ENCODE results near the gene NBDY.
"Not testable (repeated sequence)": the region's sequence is repeated elsewhere in the genome, so short reads cannot be mapped to it uniquely, and the experiment has no call there.

NBDY gene

DNA sequence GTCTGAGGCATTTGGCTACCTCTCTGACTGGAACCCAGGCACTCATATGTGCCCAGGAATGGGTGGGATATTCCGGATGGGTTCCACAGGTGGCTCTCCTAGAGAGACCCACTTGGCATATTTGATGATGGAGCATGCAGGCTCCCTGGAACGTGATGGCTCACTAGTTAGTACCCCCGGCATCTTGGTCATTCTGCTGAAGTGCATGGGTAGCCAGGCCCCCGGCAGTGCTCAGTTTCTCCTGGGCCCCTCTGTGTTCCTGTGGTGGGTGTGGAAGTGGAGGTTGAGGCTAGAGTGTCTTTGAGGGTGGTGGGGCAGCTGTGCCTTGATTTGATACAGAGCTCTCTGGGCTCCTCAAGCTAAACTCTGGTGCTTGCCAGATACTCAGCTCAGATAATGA lies 29.4 kb downstream of the NBDY start:
- no peak overlapping the region for H3K27ac ChIP-seq (ENCODE audit: low read depth, low read length)
- no peaks in the 10 kb centered on the region for H3K27me3 ChIP-seq (ENCODE audit: control insufficient read depth, insufficient read depth, low read length)
- no peak overlapping the region for H3K4me3 ChIP-seq (ENCODE audit: low read length)
- H3K9ac ChIP-seq (ENCODE audit: low read length): no peak overlapping the region
- peaks cover 1% of the 10 kb centered on the region for H3K4me1 ChIP-seq (ENCODE audit: control insufficient read depth, insufficient read depth, low read length)
- no peaks in the 10 kb centered on the region for H3K36me3 ChIP-seq (ENCODE audit: control insufficient read depth, insufficient read depth, low read length)

DNA sequence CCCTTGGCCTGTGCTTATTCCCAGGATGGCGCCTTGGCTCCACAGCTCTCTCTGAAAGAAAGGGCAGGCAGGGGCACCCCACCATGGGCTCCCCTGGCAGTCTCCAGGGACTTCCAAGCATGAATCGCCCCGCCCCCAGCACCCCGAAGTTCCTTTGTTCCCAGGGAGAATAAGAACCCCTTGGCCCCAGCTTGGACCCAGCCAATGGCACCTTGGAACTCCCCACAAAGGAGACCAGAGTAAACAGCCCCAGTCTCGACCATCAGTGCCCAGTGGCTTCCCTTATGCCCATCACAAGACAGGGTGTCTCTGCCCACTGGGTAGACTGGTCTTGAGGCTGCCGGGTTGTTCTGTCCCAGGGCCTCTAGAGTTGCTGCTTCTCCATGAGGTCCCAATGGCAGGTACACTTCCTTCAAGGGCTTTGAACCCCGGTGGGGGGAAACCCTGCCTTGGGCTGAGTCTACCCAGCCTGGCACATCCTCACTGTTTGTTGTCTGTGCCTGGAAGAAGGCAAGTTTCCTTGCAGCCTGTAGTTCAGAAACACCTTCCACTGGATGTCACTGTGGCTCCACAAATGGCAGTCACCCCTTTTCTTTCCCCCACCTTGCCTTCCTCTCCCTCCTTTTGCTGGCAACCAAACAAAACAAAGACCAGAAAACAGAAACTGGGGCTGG lies 30.8 kb downstream of the NBDY start:
- H3K27me3 ChIP-seq (ENCODE audit: control insufficient read depth, insufficient read depth, low read length): no peaks in the 10 kb centered on the region
- H3K9ac ChIP-seq (ENCODE audit: low read length): no peak overlapping the region
- H3K4me3 ChIP-seq (ENCODE audit: low read length): no peak overlapping the region
- H3K4me1 ChIP-seq (ENCODE audit: control insufficient read depth, insufficient read depth, low read length): peaks cover 4% of the 10 kb centered on the region
- no peaks in the 10 kb centered on the region for H3K36me3 ChIP-seq (ENCODE audit: control insufficient read depth, insufficient read depth, low read length)
- no peak overlapping the region for H3K27ac ChIP-seq (ENCODE audit: low read depth, low read length)

DNA sequence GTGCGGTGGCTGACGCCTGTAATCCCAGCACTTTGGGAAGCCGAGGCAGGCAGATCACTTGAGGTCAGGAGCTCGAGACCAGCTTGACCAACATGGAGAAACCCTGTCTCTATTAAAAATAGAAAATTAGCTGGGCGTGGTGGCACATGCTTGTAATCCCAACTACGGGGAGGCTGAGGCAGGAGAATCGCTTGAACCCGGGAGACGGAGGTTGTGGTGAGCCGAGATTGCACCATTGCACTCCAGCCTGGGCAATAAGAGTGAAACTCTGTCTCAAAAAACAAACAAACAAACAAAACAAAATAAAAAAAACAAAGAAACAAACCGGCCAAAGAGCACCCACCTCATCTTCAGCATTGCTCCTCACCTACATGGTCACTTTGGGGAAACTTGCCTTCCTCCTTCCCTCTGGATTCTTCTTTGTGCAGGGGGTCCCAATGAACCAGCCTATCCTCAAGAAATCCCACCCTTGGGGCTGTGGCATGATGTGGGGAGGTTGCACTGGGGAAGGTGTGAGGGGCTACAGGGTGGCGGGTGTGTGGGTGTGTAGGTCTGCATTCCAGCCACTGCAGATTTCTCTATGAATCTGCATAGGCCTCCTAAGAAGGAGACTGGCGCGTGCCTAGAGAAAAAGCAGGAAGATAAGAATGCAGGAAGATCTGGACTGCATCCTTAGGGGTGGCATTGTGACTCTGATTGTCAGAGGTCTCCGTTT lies 31.5 kb downstream of the NBDY start:
- not testable (repeated sequence) for H3K27ac ChIP-seq (ENCODE audit: low read depth, low read length); H3K27me3 ChIP-seq (ENCODE audit: control insufficient read depth, insufficient read depth, low read length); H3K4me1 ChIP-seq (ENCODE audit: control insufficient read depth, insufficient read depth, low read length); H3K4me3 ChIP-seq (ENCODE audit: low read length); H3K9ac ChIP-seq (ENCODE audit: low read length); H3K36me3 ChIP-seq (ENCODE audit: control insufficient read depth, insufficient read depth, low read length)

DNA sequence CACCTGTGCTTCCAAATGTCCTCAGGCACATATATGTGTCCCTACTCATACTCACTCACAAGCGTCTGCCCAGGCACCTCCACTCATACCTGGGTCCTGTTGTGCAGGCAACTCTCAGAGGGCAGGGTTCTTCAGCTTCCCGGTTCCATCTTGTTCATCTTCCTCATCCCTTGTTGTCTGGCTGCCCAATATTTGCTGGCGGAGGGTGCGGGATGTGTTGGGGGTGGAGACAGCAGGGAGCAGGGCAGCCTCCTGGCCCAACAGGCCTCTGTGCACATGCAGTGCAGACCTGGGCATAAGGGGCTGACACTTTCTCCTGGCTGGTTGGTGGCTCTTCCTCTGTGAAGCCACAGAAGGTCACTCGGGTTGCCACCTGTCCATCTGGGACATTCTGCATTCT lies 32.1 kb downstream of the NBDY start:
- Histone ChIP-seq H3K4me1 (ENCODE audit: control insufficient read depth, insufficient read depth, low read length) (peaks cover 4% of the 10 kb centered on the region), H3K36me3 (ENCODE audit: control insufficient read depth, insufficient read depth, low read length) (no peaks in the 10 kb centered on the region), H3K4me3 (ENCODE audit: low read length) (no peak overlapping the region), H3K27me3 (ENCODE audit: control insufficient read depth, insufficient read depth, low read length) (no peaks in the 10 kb centered on the region), H3K9ac (ENCODE audit: low read length) (no peak overlapping the region), H3K27ac (ENCODE audit: low read depth, low read length) (no peak overlapping the region)

DNA sequence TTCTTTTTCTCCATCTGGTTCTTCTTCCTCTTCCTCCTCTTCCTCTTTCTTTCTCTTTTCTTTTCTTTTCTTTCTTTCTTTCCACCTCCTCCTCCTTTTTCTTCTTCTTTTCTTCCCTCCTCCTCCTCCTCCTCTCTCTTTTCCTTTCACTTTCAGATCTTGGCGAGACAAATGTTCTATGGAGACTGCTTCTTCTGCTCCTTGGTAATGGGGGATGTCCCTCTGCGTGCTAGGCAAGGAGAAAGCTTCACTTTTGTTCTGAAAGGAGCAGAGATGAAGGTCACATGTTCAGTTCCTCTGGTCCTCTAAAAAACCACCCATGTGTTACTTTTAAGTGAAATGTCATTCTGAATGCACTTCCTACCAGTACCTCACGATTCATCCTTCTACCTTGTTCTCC lies 33.2 kb downstream of the NBDY start:
- H3K4me3 ChIP-seq (ENCODE audit: low read length): no peak overlapping the region
- peaks cover 4% of the 10 kb centered on the region for H3K4me1 ChIP-seq (ENCODE audit: control insufficient read depth, insufficient read depth, low read length)
- H3K36me3 ChIP-seq (ENCODE audit: control insufficient read depth, insufficient read depth, low read length): no peaks in the 10 kb centered on the region
- H3K27me3 ChIP-seq (ENCODE audit: control insufficient read depth, insufficient read depth, low read length): no peaks in the 10 kb centered on the region
- H3K9ac ChIP-seq (ENCODE audit: low read length): no peak overlapping the region
- H3K27ac ChIP-seq (ENCODE audit: low read depth, low read length): no peak overlapping the region

DNA sequence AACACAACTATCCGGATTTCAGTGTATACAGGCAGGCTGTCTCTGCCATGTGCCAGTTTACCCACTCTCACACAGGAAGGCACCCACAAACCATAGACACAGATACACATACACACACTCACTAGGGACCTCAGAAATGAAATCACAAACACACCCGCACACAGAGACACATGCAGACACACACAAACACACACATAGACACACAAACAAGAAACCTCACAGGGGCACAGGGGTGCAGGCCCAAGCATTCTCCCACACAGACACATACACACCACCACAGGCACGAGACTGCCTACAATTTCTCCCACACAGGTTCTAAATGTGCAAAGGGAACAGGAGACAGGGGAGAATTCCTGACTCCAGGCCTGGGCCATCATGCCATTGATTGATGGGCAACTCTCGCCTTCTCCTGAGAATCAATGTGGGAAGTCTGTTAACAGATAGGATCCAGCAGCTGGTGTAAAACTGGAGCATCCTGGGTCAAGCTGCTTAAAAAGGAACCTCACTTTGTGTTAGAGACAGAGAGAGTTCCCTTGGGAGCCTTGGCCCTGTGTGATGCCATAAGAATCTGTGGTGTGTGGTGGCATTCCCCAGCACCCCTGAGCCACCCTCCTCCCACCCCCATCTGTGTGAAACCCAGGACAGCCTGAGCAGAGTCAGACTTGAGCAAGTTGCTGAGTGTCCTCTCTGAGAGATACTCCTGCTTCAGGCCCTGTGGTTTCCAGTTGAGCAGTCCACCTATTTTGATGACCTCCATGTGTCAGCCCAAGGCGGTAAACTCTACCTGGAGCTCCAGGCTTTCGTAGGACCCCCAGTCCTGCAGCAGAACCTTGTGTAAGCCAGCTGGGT lies 33.9 kb downstream of the NBDY start:
- H3K4me1 ChIP-seq (ENCODE audit: control insufficient read depth, insufficient read depth, low read length): peaks cover 4% of the 10 kb centered on the region
- H3K36me3 ChIP-seq (ENCODE audit: control insufficient read depth, insufficient read depth, low read length): no peaks in the 10 kb centered on the region
- no peaks in the 10 kb centered on the region for H3K27me3 ChIP-seq (ENCODE audit: control insufficient read depth, insufficient read depth, low read length)
- no peak overlapping the region for H3K27ac ChIP-seq (ENCODE audit: low read depth, low read length)
- peak overlapping the region; percentile 36 for H3K4me3 ChIP-seq (ENCODE audit: low read length)
- no peak overlapping the region for H3K9ac ChIP-seq (ENCODE audit: low read length)

DNA sequence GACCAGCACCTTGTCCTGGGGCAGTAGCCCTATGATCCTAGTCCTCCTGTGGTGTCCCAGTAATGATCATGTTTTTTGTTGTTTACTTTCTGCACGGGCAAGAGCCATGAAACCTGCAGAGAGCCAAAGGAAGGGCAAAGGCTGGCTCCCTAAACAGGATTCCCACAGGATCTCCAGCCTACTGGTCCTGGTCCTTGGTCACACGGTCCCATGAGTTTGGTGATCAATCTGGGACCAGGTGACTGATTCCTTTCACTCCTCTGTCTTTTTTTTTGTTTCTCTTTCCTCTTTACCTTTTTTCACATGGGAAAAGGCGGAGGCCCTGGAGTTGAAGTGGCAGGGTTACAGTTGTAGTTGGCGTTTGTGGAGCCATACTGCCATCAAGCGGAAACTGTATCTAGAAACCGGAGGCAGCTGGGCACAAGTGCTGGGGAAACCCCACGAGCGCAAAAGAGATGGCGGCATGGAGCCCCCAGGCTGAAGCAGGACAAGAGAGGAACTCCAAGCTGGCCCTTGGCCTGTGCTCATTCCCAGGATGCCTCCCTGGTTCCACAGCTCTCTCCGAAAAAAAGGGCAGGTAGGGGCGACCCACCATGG lies 34.6 kb downstream of the NBDY start:
- Histone ChIP-seq H3K9ac (ENCODE audit: low read length) (peak overlapping the region; percentile 16), H3K36me3 (ENCODE audit: control insufficient read depth, insufficient read depth, low read length) (no peaks in the 10 kb centered on the region), H3K4me3 (ENCODE audit: low read length) (peak overlapping the region; percentile 75), H3K4me1 (ENCODE audit: control insufficient read depth, insufficient read depth, low read length) (peaks cover 4% of the 10 kb centered on the region), H3K27ac (ENCODE audit: low read depth, low read length) (peak overlapping the region; percentile 92), H3K27me3 (ENCODE audit: control insufficient read depth, insufficient read depth, low read length) (no peaks in the 10 kb centered on the region)

DNA sequence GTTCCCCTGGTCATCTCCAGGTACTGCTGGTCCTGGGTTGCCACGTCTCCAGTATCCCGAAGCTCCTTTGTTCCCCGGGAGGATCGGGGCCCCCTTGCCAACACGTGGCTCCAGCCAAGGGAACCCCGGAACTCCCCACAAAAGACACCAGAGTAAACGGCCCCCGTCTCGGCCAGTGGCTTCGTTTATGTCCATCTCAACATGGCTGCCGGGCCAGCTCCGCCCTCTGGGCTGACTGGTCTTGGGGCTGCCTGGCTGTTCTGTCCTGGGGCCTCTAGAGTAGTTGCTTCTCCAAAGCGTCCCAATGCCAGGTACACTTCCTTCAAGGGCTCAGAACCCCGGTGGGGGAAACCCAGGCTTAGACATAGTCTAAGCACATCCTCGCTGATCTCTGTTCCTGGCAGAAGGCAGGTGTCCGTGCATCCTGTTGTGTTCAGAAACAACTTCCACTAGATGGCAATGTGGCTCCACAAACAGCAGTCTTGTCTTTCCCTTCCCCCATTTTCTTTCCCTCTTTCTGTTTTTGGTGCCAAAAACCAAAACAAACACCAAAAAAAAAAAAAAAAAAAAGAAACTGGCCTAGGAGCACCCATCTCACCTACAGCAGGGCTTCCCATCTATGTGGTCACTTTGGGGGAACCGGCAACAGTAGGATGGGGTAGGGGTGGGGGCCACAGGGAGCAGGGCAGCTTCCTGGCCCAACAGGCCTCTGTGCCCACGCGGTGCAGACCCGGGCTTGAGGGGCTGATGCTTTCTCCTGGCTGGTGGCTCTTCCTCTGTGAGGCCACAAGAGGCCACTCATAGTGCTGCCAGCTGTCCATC lies 35.3 kb downstream of the NBDY start:
- Histone ChIP-seq H3K9ac (ENCODE audit: low read length) (peak overlapping the region; percentile 16), H3K4me3 (ENCODE audit: low read length) (peak overlapping the region; percentile 75)

DNA sequence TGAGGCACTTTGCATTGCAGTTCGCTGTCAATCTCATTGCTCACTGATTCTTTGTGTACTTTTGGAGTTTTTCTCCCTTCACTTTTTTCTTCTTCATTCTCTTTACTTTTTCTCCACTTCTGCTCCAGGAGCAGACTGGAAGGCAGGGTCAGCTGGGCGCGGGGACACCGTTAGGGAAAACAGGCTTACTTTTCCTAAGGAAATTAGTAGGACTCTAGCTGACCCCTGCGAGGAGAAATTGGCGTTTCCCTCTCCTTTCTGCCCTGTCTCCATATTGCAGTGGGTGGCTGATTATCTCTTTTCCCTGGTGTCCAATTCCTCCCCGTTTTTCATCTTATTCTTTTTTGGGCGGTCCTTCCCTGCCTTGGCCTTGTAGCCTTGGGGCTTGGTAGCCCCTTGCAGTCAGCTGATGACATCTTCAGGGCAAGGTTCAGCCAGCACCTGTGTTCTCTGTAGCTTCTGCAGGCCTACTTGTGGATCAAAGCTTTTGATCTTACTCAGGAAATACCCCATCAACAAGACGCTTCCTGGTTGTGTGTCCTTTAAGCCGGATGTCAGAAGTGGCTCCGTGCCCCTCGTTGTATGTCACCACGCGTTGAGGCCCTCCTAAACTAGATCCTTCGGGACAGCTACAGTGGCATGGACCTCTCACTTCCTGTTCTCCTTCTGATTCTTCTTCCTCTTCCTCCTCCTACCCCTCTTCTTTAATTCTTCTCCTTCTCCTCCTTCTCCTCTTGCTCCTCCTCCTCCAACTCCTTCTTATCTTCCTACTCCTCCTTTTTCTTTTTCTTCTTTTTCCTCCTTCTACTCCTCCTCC lies 36.1 kb downstream of the NBDY start:
- Histone ChIP-seq H3K27me3 (ENCODE audit: control insufficient read depth, insufficient read depth, low read length) (no peaks in the 10 kb centered on the region), H3K9ac (ENCODE audit: low read length) (no peak overlapping the region), H3K36me3 (ENCODE audit: control insufficient read depth, insufficient read depth, low read length) (no peaks in the 10 kb centered on the region), H3K4me3 (ENCODE audit: low read length) (peak overlapping the region; percentile 3), H3K27ac (ENCODE audit: low read depth, low read length) (no peak overlapping the region), H3K4me1 (ENCODE audit: control insufficient read depth, insufficient read depth, low read length) (peaks cover 4% of the 10 kb centered on the region)

More for the DNA sequence above, 35.3 kb downstream of the NBDY start:
- no peaks in the 10 kb centered on the region for H3K27me3 ChIP-seq (ENCODE audit: control insufficient read depth, insufficient read depth, low read length)
- peaks cover 4% of the 10 kb centered on the region for H3K4me1 ChIP-seq (ENCODE audit: control insufficient read depth, insufficient read depth, low read length)
- no peaks in the 10 kb centered on the region for H3K36me3 ChIP-seq (ENCODE audit: control insufficient read depth, insufficient read depth, low read length)
- H3K27ac ChIP-seq (ENCODE audit: low read depth, low read length): peak overlapping the region; percentile 92

DNA sequence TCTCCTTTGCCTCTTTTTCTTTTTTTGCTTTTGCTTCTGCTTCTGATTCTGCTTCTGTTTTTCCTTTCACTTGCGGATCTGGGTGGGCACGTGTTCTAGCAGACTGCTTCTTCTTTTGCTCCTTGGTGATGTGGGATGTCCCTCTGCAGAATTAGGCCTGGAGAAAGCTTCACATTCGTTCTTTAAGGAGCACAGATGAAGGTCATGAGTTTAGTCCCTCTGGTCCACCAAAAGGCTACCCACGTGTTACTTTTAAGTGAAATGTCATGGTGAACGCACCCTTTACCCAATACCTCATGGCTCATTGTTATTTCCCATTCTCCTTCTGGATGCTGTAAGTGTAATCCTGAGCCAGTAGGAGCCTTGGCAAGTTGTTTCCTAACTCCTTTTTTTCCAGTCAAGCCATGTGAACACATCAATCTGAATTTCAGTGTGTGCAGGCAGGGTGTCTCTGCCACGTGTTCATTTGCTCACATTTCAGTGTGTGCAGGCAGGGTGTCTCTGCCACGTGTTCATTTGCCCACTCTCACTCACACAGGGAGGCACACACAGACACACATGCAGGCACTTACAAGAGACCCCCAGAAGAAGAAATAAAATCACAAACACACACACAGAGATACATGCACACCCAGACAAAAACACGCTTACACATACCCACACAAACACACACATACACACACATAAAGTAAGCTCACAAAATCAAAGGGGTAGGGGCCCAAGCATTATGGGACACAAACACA lies 36.9 kb downstream of the NBDY start:
- Histone ChIP-seq H3K4me1 (ENCODE audit: control insufficient read depth, insufficient read depth, low read length) (peaks cover 4% of the 10 kb centered on the region), H3K9ac (ENCODE audit: low read length) (no peak overlapping the region), H3K36me3 (ENCODE audit: control insufficient read depth, insufficient read depth, low read length) (no peaks in the 10 kb centered on the region), H3K27me3 (ENCODE audit: control insufficient read depth, insufficient read depth, low read length) (no peaks in the 10 kb centered on the region), H3K4me3 (ENCODE audit: low read length) (no peak overlapping the region), H3K27ac (ENCODE audit: low read depth, low read length) (no peak overlapping the region)

Data from rectal smooth muscle tissue (tissue), 1 donor.